Stimulated activated CD4-positive, alpha-beta T cell treated with anti-CD3 and anti-CD28 coated beads, Interleukin-2, amount 100 ng/mL, for 48 hours (primary cell): ENCODE data around the gene COL4A2.

ENCODE experiments used
- DNase-seq, 2 donors: peaks; one replicate each; pipeline ENCODE4 v3.0.0-alpha.2; 2020

COL4A2 gene

GRCh38 chr13:110291286-110291685 lies 15.8 kb upstream of the COL4A2 start:
- DNase-seq = no peak

DNA sequence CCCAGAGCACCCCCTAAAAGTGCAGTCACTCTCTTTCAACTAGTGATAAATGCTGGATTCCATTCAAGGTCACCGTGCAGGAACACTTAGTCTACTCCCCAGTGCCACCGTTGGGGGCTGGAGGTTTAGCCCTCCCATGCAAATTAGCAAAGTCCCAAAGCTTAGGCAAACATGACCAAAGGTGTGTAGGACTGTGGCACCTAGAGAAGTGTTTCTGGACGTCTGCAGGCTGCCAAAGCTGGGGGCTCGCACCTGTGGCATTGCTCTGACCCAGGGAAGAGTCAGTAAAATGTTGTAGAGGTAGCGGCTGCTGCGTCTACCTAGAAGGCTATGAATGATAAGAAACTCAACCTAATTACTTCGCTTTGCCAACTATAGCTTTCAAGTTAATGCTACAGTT lies 14.0 kb upstream of the COL4A2 start:
- no peak for DNase-seq

DNA sequence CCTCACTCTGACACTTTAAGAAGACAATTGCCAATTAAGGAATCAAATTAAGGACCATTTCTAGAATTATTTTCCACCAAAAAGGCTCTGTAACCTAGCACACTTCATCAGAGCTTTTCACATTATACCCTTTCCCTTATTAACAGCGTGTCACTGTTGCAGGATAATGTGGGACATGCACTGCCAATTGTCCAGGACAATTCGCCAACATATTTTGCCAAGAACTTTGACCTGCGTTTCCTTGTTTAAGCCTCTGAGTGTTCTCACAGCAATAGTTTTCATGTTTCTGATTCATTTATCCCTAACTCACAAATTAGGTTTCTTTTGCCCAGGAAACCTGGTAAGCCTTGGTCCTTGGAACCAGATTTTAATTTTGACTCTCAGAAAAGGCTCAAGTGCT lies 13.4 kb upstream of the COL4A2 start:
- no peak for DNase-seq

GRCh38 chr13:110294146-110294545 lies 12.9 kb upstream of the COL4A2 start:
- no peak for DNase-seq

GRCh38 chr13:110294622-110295021 lies 12.5 kb upstream of the COL4A2 start:
- no peak for DNase-seq

GRCh38 chr13:110297011-110297410 lies 10.1 kb upstream of the COL4A2 start:
- DNase-seq = no peak

GRCh38 chr13:110297766-110298504 lies 9.1 kb upstream of the COL4A2 start:
- no peak for DNase-seq

- peak; percentile 23 to 36 for DNase-seq
Observed at GRCh38 chr13:110298505-110299282, 8.4 kb upstream of the COL4A2 start.

DNA sequence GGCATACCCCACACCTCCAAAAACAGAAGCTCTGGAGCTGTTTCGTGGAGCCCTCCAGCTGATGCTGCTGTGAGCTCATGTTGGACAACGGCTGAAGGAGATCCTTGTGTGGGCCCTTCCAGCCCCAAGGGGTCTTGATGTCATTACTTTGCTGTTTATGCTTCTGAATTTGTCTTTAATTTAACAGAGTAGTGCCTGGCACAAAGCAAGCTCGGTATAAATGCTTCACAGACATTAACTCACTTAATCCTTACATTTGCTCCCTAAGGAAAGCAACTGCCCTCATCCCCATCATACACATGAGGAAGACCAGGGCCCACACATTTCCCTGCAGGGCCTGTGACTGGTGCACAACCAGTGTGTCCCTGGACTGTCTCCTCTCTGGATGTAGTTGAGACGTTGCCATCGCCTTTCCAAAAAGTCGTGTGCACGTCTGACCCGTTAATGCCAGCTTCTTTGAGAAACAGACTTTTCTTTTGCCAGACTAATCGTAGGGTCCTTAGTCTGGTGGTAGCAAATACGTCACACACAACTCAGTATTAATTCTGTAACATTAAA lies 7.7 kb upstream of the COL4A2 start:
- no peak for DNase-seq

- DNase-seq = no peak
Observed at GRCh38 chr13:110300090-110300815, 6.8 kb upstream of the COL4A2 start.

GRCh38 chr13:110301083-110301482 lies 6.0 kb upstream of the COL4A2 start:
- no peak for DNase-seq

- no peak for DNase-seq
Observed at GRCh38 chr13:110301606-110302553, 5.2 kb upstream of the COL4A2 start.

DNA sequence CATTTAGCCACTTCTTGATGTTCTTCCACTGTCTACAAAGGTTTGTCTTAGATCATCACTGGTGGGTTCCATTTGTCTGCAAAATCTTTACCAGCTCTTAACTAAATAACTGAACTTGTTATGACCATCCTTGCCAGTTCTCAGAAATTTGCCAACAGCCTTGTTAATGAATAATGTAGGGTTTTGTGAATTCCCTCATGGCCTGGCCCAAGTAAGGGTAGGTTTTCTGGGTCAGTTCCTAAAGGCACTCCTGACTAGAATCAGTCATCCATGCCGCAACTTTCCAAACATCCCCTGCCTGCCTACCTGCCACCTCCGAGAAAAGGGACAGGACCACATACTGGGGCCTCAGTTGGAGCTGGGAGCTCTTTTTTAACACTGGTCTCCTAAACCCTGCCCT lies 4.1 kb upstream of the COL4A2 start:
- DNase-seq = no peak

DNA sequence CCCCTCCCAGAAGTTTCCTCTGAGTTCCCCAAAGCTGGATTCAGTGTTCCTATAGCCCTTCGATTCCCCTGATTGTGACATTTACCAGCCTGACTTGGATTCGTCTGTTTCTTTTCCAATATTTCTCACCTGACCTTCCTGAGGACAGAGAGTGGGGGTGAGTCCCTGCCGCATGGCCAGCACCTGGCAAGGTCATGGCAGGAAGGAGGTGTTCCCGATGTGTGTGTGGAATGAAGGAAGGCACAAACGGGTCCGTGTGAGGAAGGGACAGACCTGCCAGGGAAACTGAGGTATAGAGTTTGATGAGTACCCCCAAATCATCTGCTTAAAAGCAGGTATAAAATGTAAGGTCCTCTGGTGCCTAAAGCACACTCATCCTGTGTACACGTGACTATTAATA lies 3.4 kb upstream of the COL4A2 start:
- no peak for DNase-seq

GRCh38 chr13:110304256-110304655 lies 2.8 kb upstream of the COL4A2 start:
- no peak for DNase-seq

GRCh38 chr13:110305001-110305400 lies 2.1 kb upstream of the COL4A2 start:
- DNase-seq = no peak

DNA sequence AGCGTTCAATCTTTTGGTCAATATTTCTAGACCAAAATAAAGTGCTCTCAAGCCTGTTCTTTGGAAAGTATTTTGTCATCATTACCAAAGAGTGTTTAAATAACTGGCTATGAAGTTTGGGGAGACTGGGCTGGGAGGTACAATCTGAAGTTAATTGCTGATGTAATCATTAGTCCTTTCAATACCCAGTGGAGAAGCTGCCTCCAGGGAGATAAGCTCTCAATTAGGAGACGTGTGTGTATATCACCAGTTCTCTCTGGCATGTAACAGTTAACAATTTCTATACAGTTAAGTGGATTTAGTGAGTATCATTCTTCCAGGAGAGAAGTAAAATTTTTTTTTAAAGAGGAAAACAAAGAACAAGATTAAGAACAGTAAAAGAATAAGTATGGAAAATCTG lies 1.5 kb upstream of the COL4A2 start:
- DNase-seq = no peak

- no peak for DNase-seq
Observed at GRCh38 chr13:110305949-110306339, 1.1 kb upstream of the COL4A2 start.

- DNase-seq = no peak
Observed at GRCh38 chr13:110306340-110306959, 634 bp upstream of the COL4A2 start.

DNA sequence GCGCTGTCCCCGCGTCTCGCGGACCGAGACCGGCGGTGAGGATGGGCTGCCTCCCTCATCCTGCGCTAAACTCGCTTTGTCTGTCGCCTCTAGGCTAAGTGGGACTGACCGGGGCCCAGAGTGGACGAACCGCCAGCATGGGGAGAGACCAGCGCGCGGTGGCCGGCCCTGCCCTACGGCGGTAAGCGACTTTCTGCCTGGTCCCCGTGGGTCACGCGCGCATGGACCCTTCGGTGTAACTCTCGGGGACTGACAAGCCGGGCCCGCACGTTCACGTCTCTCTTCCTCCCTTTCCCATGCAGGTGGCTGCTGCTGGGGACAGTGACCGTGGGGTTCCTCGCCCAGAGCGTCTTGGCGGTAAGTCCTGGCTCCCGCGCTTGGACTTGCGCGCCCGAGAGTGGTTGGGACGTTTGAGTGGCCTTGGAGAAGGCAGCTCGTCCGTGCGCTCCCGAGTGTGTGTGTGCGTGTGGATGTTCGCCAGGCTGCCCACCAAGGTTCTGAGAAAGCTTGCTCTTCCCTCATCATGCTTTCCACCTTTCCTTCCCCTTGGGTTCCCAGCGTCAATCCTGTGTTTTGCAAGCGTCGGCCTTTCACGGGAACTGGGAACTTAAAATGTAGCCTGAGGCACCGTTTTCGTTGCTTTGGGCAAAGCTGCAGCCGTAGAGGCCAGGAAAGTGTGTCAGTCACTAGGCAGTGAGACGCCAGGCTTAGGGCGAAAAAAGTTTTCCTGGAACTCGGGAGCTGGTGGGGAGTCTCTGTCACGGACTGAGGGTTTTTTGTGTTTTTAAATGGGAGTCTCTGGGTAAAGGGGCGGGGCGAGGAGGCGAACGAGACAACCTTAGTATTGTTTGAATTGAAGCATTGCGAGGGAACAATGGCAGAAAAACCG lies 927 bp downstream of the COL4A2 start:
- no peak for DNase-seq
